GM18951 (cell line): ENCODE data around the gene IGFBPL1.
"Not testable (repeated sequence)": the region's sequence is repeated elsewhere in the genome, so short reads cannot be mapped to it uniquely, and the experiment has no call there.

ENCODE experiments used
- POLR2A ChIP-seq: IDR thresholded peaks from 4 replicates; pipeline ENCODE4 v1.6.1; 2011; ENCODE audit warnings: mild to moderate bottlenecking; ENCODE audit not compliant: insufficient read length, insufficient read depth; ENCODE audit errors: extremely low read depth
- in situ Hi-C: fragments of 300-500 bp; cut with MboI; formaldehyde crosslinking; loops from one replicate; pipeline ENCODE4 v1.12.0; 2022; ENCODE audit warnings: low sequenced_read_pairs, mixed read lengths, inconsistent platforms; ENCODE audit not compliant: unreplicated experiment

IGFBPL1 gene, protein sequence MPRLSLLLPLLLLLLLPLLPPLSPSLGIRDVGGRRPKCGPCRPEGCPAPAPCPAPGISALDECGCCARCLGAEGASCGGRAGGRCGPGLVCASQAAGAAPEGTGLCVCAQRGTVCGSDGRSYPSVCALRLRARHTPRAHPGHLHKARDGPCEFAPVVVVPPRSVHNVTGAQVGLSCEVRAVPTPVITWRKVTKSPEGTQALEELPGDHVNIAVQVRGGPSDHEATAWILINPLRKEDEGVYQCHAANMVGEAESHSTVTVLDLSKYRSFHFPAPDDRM

DNA sequence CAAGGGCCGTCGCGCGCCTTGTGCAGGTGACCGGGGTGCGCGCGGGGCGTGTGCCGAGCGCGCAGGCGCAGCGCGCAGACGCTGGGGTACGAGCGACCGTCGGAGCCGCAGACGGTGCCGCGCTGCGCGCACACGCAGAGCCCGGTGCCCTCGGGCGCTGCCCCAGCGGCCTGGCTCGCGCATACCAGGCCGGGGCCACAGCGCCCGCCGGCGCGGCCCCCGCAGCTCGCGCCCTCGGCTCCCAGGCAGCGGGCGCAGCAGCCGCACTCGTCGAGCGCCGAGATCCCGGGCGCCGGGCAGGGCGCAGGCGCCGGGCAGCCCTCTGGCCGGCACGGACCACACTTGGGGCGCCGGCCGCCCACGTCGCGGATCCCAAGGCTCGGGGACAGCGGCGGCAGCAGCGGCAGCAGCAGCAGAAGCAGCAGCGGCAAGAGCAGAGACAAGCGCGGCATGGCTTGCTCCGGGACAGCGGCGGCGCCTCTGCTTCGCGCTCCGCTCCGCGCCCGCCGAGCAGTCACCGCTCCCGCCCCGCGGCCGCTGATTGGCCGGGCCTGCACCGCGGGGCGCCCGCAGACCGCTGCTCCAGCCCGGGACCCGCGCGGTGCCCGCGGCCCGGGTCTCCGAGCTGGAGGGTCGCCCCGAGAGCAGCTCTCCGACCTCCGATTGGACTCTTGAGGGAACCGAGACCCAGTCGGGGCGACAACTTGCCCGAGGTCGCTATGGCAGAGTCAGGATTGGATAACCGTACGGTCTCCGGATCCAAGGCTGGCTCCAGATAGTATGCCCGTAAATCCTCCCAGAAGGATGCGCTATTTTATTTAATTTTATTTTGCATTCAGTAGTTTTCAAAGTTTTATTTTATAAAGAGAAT is at the start of gene IGFBPL1:
Gene IGFBPL1, minus strand, starts transcription at position 482 of the 871 bp plus-strand sequence. Its CDS starts 30 bp downstream, at position 452.
- TF ChIP-seq POLR2A = no peak
- in situ Hi-C loops = no loop called here

DNA sequence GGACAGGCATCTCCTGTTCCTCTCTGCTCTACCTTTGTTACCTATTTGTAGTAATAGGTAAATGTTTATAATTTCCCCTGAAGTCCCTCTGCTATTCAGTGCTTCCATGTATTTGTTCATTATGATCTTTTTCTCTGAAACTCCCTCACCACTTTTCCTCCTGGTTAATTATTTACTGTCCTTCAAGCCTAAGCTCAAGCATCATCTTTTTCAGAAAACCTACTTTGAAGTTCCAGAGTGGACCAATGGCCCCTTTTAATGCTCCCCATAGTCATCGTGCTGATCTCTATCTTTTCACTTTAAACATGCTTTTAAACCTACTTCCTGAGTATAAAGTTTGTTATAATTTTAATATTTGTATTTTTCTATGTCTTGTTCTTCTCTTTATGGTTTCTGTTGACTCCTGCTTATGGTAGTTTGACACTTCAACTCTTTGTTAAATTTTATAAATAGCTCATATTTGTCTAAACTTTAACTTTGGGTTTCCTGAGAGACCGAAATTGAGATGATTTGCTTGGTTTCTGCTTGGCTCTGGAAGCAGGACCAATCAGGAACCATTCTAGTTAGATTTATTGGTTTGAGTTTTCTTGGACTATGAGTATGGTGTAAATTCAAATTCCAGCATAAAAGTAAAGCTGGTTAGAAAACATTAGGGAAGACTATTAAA is 48.5 kb upstream of the IGFBPL1 start:
- in situ Hi-C loops = not testable (repeated sequence)

DNA sequence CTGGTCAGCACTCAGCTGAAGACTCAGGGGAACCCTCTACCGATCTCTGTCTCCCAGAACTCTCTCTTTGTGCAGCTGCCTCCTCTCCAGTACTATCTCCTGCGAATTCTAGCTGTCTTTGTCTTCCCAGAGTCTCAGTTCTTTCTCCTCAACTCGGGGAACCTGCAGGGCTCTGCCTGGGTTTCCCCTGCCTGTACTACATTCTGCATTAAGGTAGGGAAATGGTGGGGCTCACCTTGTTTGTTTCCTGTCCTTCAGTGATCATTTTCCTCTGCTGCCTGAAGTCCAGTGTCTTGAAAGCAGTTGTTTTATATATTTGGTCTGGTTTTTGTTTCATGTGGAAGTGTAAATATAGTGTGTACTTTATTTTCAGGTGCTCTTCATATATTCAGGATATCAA is 43.1 kb upstream of the IGFBPL1 start:
- no peak for TF ChIP-seq POLR2A
- in situ Hi-C loops = no loop called here

DNA sequence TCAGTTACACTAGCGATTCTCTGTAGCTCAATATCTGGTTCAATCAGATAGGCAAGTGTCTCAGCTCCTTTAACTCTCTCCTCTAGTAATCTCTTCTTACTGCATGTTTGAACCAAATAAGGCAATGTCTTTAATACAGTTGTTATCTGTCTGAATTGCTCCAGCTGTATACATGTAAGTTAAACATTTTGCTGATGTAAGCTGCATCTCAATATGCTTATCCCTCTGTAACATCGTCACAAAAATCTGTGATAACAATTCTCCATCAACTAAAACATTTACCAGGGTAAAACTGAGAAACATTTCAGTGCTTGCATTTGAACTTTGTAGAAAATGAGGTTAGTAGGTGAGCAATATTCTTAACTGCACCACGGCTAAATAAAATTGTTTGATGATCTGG is 29.6 kb upstream of the IGFBPL1 start:
- in situ Hi-C loops = no loop called here
- no peak for TF ChIP-seq POLR2A

GRCh38 chr9:38451162-38451561 is 26.9 kb upstream of the IGFBPL1 start:
- in situ Hi-C loops = no loop called here
- TF ChIP-seq POLR2A = no peak

DNA sequence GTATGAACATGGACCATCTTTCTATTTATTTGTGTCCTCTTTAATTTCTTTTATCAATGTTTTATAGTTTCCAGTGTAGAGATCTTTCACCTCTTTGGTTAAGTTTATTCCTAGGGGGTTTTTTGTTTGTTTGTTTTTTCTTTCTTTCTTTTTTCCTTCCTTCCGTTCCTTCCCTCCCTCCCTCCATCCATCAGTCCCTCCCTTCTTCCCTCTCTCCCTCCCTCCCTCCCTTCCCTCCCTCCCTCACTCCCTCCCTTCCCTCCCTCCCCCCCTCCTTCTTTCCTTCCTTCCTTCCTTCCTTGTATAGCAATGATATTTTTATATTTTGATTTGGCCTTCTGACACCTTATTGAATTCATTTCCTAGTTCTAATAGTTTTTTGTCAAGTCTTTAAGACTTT is 23.4 kb upstream of the IGFBPL1 start:
- in situ Hi-C loops = no loop called here
- TF ChIP-seq POLR2A = no peak

DNA sequence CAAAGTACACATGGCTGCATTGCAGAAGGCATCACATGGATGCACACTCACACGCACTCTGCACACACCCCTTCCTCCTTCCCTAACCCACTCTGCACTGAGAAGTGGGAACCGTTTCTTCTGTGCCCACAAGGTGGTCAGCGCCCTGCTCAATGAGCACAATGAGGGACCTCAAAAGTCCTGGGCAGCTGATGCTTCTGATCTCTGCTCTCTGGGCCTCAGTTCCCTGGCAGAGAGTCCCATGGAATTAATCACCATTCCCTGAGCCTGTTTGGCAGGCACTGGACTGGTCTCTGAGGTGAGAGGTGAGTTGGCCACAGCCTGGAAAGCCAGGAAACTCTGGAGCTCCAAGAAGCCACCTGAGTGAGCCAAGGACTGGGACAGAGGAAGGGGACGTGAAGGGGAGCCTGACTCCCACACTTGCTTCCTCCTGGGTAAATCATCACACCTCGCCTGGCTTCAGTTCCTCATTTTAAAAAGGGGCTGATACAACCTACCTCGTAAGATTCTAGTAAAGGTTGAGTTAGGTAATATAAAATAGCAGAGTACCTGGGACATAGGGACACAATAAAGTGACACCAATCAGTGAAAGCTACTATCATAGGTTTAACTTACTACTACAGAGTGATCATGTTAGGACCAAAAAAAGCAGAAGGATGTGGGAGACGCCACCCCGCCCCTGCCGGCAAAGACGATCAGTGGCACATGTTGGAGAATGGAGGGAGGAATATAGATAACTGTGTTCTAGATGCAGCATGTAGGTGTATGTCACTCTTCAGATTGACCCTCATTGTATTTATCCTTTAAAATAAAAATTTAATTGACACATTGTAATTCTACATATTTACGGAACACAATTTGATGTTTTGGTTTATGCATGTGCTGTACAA is 21.1 kb upstream of the IGFBPL1 start:
- in situ Hi-C loops = no loop called here
- no peak for TF ChIP-seq POLR2A

- in situ Hi-C loops = no loop called here
- no peak for TF ChIP-seq POLR2A
These were observed 19.3 kb upstream of the IGFBPL1 start for GRCh38 chr9:38443597-38443996.

DNA sequence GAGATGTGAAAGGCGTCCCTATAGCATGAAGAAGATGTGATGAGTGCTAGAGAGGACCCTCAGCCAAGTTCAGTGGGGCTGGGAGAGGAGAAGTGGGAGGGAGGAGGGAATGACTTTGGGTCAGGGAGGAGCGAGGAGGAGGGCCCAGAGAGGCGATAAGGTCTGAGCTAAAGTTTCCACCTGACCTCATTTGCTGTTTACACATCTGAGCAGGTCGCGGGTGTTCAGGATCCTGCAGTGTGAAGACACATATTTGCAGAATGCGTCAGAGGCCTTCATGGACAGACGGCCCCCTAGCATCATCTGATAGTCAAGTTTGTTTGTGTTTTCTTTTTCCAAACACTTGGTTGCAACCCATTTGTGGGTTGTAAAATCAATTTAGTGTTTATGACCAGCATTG is 18.9 kb upstream of the IGFBPL1 start:
- in situ Hi-C loops = no loop called here

DNA sequence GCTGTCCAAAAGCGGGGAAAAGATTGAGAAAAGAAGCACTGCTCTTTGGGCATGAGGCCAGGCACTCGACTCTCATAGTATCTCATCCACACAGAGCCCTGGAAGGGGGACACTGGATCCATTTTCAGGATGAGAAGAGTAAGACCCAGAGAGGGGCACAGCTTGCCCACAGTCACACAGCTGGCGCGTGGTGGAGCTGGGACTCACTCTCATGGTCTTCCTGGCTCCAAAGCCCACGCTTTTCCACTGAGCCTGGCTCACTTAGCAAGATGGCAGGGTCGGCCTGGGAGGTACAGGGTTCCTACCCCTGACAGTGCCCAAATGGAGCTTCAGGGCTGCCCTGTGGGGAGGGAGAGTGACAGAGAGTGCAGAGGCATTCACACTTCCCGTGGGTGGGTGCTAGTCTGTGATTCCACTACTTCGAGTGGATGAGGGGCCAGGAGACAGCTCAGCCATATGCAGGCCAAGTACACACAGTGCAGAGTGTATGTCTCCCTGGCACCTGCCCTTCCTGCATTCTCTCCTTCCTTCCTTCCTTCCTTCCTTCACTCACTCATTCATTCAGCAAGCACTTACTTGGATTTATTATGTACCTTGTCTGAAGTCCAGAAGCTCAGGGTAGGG is 18.3 kb upstream of the IGFBPL1 start:
- no peak for TF ChIP-seq POLR2A
- in situ Hi-C loops = no loop called here

More for the DNA sequence above, 18.9 kb upstream of the IGFBPL1 start:
- TF ChIP-seq POLR2A = no peak

DNA sequence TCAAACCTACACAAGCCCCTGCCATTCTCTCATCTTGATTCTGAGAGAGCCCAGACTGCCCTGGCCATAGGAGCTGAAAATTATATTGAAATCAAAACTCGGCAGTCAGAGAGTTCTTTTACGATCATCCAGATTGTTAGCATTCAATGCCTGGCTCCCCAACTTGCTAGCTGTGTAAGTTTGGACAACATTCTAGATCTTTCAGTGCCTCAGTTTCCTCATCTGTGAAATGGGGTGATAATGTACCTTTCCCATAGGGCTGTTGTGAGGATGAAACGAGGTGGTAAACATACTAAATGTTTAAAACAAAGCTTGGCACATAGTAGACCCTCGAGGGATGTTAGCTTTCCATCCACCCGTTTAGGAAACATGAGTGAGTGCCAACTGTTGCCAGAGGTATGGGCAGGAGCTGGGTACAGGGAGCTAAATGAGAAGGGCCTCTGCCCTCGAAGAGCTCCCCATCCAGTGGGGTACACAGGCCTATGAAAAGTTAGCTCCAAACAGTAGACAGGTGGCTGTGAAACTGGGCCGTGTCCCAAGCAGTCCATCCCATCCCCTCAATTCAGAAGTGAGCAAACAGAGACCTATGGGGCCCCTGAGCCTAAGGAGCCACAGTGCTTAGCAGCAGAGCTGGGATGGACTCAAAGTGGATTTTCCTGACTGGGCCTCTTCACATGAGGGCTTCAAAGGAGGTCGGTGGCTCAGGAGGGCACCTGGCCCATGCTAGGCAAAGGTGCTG is 17.3 kb upstream of the IGFBPL1 start:
- in situ Hi-C loops = no loop called here
- TF ChIP-seq POLR2A = no peak

DNA sequence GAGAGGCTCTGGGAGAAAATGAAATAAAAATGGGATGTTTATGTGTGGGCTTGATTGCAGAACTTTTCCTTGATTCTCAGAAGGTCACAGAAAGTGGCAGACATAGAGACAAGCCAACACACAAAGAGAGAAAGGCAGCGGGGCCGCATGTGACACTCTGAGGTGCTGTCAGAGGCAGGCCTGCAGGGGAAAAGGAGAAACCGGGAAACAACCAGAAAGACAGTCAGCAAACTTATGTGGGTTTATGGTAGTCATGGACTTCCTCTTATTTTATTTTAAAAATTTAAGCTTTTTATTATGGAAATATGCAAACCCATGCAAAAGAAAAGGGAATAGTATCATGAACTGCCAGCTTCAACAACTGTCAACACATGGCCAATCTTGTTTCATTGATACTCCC is 16.3 kb upstream of the IGFBPL1 start:
- no peak for TF ChIP-seq POLR2A

DNA sequence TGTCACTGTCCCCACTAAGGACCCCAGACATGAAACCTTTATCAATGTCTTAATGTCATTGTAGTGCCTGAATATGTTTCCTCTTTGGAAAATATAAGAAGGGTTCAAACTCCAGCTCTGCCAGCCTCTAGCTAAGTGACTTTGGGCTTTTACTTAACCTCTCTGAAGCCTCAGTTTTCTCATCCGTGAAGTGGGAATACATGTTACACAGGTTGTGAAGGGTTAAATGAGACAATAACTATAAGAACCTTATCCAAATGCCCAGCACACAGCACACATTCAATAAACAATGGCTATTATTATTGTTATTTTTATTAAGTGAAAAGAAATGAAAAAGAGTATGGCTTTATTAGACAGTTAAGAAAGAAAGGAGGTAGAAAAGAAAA is 15.7 kb upstream of the IGFBPL1 start:
- no peak for TF ChIP-seq POLR2A
- in situ Hi-C loops = no loop called here

More for the DNA sequence above, 16.3 kb upstream of the IGFBPL1 start:
- in situ Hi-C loops = no loop called here
